DOHH2 (cell line): ENCODE measurements around the gene DCDC2.

Source experiments
- H3F3A ChIP-seq: fragments of 200-600 bp; sonication (generic), shearing (Covaris generic); 2 replicates; pipeline ENCODE4 v1.6.0; 2016; ENCODE audit warnings: antibody characterized with exemption, mild to moderate bottlenecking; ENCODE audit not compliant: control insufficient read depth, insufficient read depth
- H3K27ac ChIP-seq: fragments of 200-600 bp; sonication (generic); 2 replicates; pipeline ENCODE4 v1.5.1; 2014; ENCODE audit warnings: low read depth, mild to moderate bottlenecking, low read length, moderate library complexity
- H3K27me3 ChIP-seq: fragments of 200-600 bp; sonication (generic); 2 replicates; pipeline ENCODE4 v1.6.1; 2014; ENCODE audit warnings: mild to moderate bottlenecking, low read length, mixed read lengths; ENCODE audit not compliant: control insufficient read depth
- H3K36me3 ChIP-seq: fragments of 200-600 bp; sonication (generic); 2 replicates; pipeline ENCODE4 v1.6.1; 2014; ENCODE audit warnings: mild to moderate bottlenecking, low read length, moderate library complexity, mixed read lengths; ENCODE audit not compliant: control insufficient read depth
- H3K4me1 ChIP-seq: fragments of 200-600 bp; sonication (generic); 2 replicates; pipeline ENCODE4 v1.6.1; 2014; ENCODE audit warnings: mild to moderate bottlenecking, low read length, mixed read lengths; ENCODE audit not compliant: control insufficient read depth
- H3K4me2 ChIP-seq: fragments of 200-600 bp; sonication (generic); 2 replicates; pipeline ENCODE4 v1.6.0; 2014; ENCODE audit warnings: mild to moderate bottlenecking, low read length, moderate library complexity
- H3K4me3 ChIP-seq: fragments of 200-600 bp; sonication (generic); 2 replicates; pipeline ENCODE4 v1.5.1; 2014; ENCODE audit warnings: mild to moderate bottlenecking, low read length, mixed read lengths
- H3K79me2 ChIP-seq: fragments of 200-600 bp; sonication (generic); 2 replicates; pipeline ENCODE4 v1.6.1; 2014; ENCODE audit warnings: mild to moderate bottlenecking, low read length, mixed read lengths; ENCODE audit not compliant: control insufficient read depth
- H3K9me2 ChIP-seq: fragments of 200-600 bp; sonication (generic); replicated peaks from 2 replicates; pipeline ENCODE4 v1.6.1; 2014; ENCODE audit warnings: mild to moderate bottlenecking, low read length, mixed read lengths; ENCODE audit not compliant: control insufficient read depth
- H3K9me3 ChIP-seq: fragments of 200-600 bp; sonication (generic); 2 replicates; pipeline ENCODE4 v1.6.1; 2014; ENCODE audit warnings: antibody characterized with exemption, low read length, mixed read lengths; ENCODE audit not compliant: control insufficient read depth, insufficient read depth
- H4K20me1 ChIP-seq: fragments of 200-600 bp; sonication (generic); 2 replicates; pipeline ENCODE4 v1.6.0; 2014; ENCODE audit warnings: low read depth, mild to moderate bottlenecking, antibody characterized with exemption, low read length, moderate library complexity; ENCODE audit not compliant: control insufficient read depth, insufficient read depth
- CTCF ChIP-seq: fragments of 200-600 bp; sonication (generic); IDR thresholded peaks from one replicate; pipeline ENCODE4 v1.5.1; 2014; ENCODE audit warnings: antibody characterized with exemption, mild to moderate bottlenecking, low read depth, low read length; ENCODE audit not compliant: poor library complexity, severe bottlenecking
- EZH2phosphoT487 ChIP-seq: fragments of 200-600 bp; sonication (generic); IDR thresholded peaks from 2 replicates; pipeline ENCODE4 v1.6.1; 2017; ENCODE audit warnings: borderline replicate concordance, mild to moderate bottlenecking, antibody characterized with exemption, low read length, moderate library complexity, mixed read lengths

The DCDC2 gene

GRCh38 chr6:24122139-24122538 is 235.7 kb downstream of the DCDC2 start:
- Histone ChIP-seq H3K36me3 (no peaks in the 10 kb centered on the region), H3K4me3 (no peak overlapping the region), H3K9me2 (no peaks in the 10 kb centered on the region), H3K27ac (no peak overlapping the region), H4K20me1 (no peaks in the 10 kb centered on the region), H3F3A (no peaks in the 10 kb centered on the region), H3K4me1 (no peaks in the 10 kb centered on the region), H3K27me3 (no peaks in the 10 kb centered on the region), H3K79me2 (no peaks in the 10 kb centered on the region), H3K4me2 (no peak overlapping the region), H3K9me3 (no peaks in the 10 kb centered on the region)
- TF ChIP-seq CTCF (no peak), EZH2phosphoT487 (no peak)
